Glutamatergic neuron (in vitro differentiated cells): ENCODE results near the gene ARHGEF11. TPM values are rescaled to one million over a fixed set of nuclear protein-coding genes. Genes with fewer than 3 reads are reported as not detected.

ENCODE experiments used
- DNase-seq: peaks from one replicate; pipeline ENCODE4 v3.0.0; 2022
- H3K27ac Mint-ChIP-seq: one replicate; pipeline ENCODE4 v1.8.0; 2020; ENCODE audit warnings: mild to moderate bottlenecking, mixed read lengths, inconsistent platforms; ENCODE audit not compliant: unreplicated experiment
- H3K27me3 Mint-ChIP-seq: one replicate; pipeline ENCODE4 v1.8.0; 2020; ENCODE audit warnings: mild to moderate bottlenecking, moderate library complexity, mixed read lengths, inconsistent platforms; ENCODE audit not compliant: unreplicated experiment
- H3K36me3 Mint-ChIP-seq: one replicate; pipeline ENCODE4 v1.8.0; 2020; ENCODE audit warnings: mild to moderate bottlenecking, mixed read lengths, inconsistent platforms; ENCODE audit not compliant: unreplicated experiment
- H3K4me1 Mint-ChIP-seq: one replicate; pipeline ENCODE4 v1.8.0; 2020; ENCODE audit warnings: mild to moderate bottlenecking, low read depth, mixed read lengths, inconsistent platforms; ENCODE audit not compliant: unreplicated experiment
- H3K4me3 Mint-ChIP-seq: one replicate; pipeline ENCODE4 v1.8.0; 2020; ENCODE audit warnings: mild to moderate bottlenecking, mixed read lengths, inconsistent platforms; ENCODE audit not compliant: unreplicated experiment
- H3K9me3 Mint-ChIP-seq: one replicate; pipeline ENCODE4 v1.8.0; 2020; ENCODE audit warnings: mild to moderate bottlenecking, moderate library complexity, mixed read lengths, inconsistent platforms; ENCODE audit not compliant: unreplicated experiment
- total RNA-seq: library from RNA; stranded (reverse); fragmentation: NEBNext Ultra II Directional; extraction: Animal tissue kit (Norgen Biotek cat#: 25700); gene quantifications from one replicate; pipeline ENCODE4 v1.2.1, GENCODE V29; 2021; ENCODE audit not compliant: unreplicated experiment
- TF ChIP-seq, protein P1 (sequence below): fragments of 200-600 bp; sonication (generic); IDR thresholded peaks from one replicate; pipeline ENCODE4 v1.5.0; 2021; ENCODE audit not compliant: partially characterized antibody, unreplicated experiment

The ARHGEF11 gene
- total RNA-seq, 1 donor from 2014 or later: 40.5 TPM

DNA sequence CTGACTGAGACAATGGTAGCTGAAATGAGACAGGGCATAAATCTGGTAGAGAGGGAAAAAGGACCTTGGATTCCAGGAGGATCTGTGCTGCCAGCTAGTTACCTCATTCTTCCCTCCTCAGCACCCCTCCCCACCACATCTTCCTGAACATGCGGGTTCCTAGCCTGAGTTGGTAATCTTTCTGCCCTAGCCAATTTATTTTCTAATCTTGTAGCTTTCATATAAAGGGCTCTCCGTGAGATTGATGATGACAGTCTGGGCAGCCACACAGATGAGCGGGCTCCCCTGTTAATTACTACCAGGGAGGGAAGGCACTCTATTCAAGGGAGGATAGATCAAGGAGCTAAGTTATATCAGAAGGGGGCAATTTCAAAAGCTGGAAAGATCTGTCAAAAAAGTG is 20.2 kb downstream of the ARHGEF11 start:
- H3K9me3 Mint-ChIP-seq: peaks cover 1% of the 10 kb centered on the region
- H3K4me3 Mint-ChIP-seq: no peak overlapping the region
- H3K27me3 Mint-ChIP-seq: no peaks in the 10 kb centered on the region
- TF ChIP-seq, protein P1, sequence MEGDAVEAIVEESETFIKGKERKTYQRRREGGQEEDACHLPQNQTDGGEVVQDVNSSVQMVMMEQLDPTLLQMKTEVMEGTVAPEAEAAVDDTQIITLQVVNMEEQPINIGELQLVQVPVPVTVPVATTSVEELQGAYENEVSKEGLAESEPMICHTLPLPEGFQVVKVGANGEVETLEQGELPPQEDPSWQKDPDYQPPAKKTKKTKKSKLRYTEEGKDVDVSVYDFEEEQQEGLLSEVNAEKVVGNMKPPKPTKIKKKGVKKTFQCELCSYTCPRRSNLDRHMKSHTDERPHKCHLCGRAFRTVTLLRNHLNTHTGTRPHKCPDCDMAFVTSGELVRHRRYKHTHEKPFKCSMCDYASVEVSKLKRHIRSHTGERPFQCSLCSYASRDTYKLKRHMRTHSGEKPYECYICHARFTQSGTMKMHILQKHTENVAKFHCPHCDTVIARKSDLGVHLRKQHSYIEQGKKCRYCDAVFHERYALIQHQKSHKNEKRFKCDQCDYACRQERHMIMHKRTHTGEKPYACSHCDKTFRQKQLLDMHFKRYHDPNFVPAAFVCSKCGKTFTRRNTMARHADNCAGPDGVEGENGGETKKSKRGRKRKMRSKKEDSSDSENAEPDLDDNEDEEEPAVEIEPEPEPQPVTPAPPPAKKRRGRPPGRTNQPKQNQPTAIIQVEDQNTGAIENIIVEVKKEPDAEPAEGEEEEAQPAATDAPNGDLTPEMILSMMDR: no peak
- no peak overlapping the region for H3K27ac Mint-ChIP-seq
- H3K4me1 Mint-ChIP-seq: peaks cover 2% of the 10 kb centered on the region
- H3K36me3 Mint-ChIP-seq: peaks cover 10% of the 10 kb centered on the region
- DNase-seq: no peak

DNA sequence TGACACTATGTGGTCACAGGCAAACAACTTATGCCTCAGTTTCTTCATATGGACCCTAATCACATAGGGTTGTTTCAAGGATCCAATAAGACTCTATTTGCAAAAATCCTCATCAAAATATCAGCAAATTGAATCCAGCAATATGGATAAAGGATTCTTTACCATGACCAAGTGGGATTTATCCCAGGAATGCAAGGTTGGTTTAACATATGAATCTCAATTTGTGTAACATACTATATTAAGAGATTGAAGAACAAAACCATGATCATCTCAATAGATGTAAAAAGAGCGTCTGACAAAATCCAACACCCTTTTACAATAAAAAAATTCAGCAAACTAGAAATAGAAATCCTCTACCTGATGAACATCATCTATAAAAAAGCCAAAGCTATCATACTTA is 23.9 kb downstream of the ARHGEF11 start:
- H3K36me3 Mint-ChIP-seq: peaks cover 14% of the 10 kb centered on the region
- peaks cover 2% of the 10 kb centered on the region for H3K4me1 Mint-ChIP-seq
- no peaks in the 10 kb centered on the region for H3K27me3 Mint-ChIP-seq
- no peak overlapping the region for H3K27ac Mint-ChIP-seq
- no peak overlapping the region for H3K4me3 Mint-ChIP-seq
- no peak for DNase-seq
- TF ChIP-seq, protein P1: no peak
- peaks cover 4% of the 10 kb centered on the region for H3K9me3 Mint-ChIP-seq

DNA sequence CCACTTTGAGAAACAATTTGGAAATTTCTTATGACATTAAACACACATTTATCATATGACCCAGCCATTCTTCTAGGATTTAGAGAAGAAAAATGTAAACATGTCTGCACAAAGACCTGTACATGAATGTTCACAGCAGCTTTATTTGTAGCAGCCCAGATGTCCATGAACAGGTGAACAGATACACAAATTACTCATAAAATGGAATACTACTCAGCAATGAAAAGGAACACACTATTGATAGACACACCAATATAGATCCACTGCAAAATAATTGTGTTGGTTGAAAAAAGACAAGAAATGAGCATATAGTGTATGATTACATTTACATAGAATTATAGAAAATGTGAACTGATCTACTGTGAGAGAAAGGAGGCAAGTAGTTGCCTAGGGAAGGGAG is 26.1 kb downstream of the ARHGEF11 start:
- TF ChIP-seq, protein P1: no peak
- no peak for DNase-seq
- Mint-ChIP-seq H3K4me1 (no peaks in the 10 kb centered on the region), H3K27me3 (no peaks in the 10 kb centered on the region), H3K27ac (no peak overlapping the region), H3K36me3 (peaks cover 14% of the 10 kb centered on the region), H3K4me3 (no peak overlapping the region), H3K9me3 (peaks cover 4% of the 10 kb centered on the region)

DNA sequence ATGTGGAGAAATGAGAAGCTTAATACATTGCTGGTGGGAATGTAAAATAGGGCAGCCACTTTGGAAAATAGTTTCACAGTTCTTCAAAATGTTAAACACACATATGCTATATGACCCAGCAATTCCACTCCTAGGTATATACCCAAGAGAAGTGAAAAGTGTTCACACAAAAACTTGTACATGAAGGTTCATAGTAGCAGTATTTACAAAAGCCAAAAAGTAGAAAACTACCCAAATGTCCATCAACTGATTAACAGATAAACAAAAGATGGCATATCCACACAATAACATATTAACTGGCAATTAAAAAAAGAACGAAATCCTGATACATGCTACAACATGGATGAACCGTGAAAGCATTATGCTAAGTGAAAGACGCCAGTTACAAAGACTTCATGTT is 33.7 kb downstream of the ARHGEF11 start:
- TF ChIP-seq, protein P1: no peak
- no peak for DNase-seq
- Mint-ChIP-seq H3K4me3 (no peak overlapping the region), H3K4me1 (peaks cover 3% of the 10 kb centered on the region), H3K27me3 (no peaks in the 10 kb centered on the region), H3K36me3 (no peaks in the 10 kb centered on the region), H3K27ac (no peak overlapping the region), H3K9me3 (no peaks in the 10 kb centered on the region)

DNA sequence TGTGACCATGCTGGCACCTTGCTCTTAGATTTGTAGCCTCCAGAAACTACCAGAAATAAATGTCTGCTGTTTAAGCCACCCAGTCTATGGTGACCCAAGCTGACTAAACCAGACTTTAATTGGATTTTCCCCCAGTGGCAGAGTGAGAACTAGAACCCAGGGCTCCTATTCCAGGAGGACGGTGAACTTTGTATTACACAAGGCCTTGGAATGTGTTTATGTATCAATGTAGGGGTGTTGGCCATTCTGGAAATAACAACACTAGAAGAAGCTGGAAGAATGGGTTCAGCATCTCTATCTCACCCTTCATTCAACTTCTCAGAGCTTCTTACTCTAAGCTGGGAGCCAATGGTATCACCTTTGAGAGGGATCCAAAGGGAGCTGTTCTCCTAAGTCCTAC is 37.0 kb downstream of the ARHGEF11 start:
- H3K9me3 Mint-ChIP-seq: no peaks in the 10 kb centered on the region
- H3K27me3 Mint-ChIP-seq: no peaks in the 10 kb centered on the region
- DNase-seq: no peak
- TF ChIP-seq, protein P1: no peak
- H3K4me3 Mint-ChIP-seq: no peak overlapping the region
- no peak overlapping the region for H3K27ac Mint-ChIP-seq
- H3K36me3 Mint-ChIP-seq: no peaks in the 10 kb centered on the region
- H3K4me1 Mint-ChIP-seq: peaks cover 10% of the 10 kb centered on the region
